Gastrocnemius medialis (tissue), 4 donors: ENCODE measurements around the gene SULT1C3.

Source experiments
- POLR2A ChIP-seq, 2 donors: fragments of 450-650 bp; IDR thresholded peaks; one replicate each; pipeline ENCODE4 v1.6.1; 2017; ENCODE audit warnings: antibody characterized with exemption in 2 of 2, mild to moderate bottlenecking in 2 of 2, moderate library complexity in 2 of 2
- TF ChIP-seq, protein P1 (sequence below), 5 experiments: fragments of 450-650 bp in 3 of 5; fragments of 200-600 bp in 2 of 5; sonication (generic) in 2 of 5; IDR thresholded peaks in 4 of 5; conservative IDR thresholded peaks in 1 of 5; 1 replicate in 4 of 5; 2 replicates in 1 of 5; pipeline ENCODE4 v1.5.1; 2016 to 2019; ENCODE audit warnings: antibody characterized with exemption in 5 of 5, mild to moderate bottlenecking in 3 of 5, moderate library complexity in 3 of 5

DNA sequence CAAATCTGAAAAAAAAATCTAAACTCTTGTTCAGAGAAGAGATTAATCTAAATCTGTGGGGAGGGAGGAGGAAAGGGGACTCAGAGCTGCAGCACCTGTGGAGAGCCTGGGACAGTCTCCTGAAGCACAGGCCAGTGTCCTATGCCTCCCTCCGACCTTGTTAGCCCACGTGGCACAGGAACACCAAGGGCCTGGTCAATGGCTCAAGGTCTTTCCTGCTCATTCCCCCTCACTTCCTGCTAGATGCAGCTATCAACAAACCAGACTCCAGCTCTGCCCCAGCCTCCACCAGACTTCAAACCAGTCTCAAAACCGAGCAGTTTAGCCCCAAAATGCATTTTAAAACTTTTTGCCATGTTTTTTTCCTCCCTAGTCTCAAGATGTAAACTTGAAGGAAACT lies 20.1 kb upstream of the SULT1C3 start:
- no peak for TF ChIP-seq POLR2A (IDR thresholded peaks at IDR 0.05)
- TF ChIP-seq, protein P1, sequence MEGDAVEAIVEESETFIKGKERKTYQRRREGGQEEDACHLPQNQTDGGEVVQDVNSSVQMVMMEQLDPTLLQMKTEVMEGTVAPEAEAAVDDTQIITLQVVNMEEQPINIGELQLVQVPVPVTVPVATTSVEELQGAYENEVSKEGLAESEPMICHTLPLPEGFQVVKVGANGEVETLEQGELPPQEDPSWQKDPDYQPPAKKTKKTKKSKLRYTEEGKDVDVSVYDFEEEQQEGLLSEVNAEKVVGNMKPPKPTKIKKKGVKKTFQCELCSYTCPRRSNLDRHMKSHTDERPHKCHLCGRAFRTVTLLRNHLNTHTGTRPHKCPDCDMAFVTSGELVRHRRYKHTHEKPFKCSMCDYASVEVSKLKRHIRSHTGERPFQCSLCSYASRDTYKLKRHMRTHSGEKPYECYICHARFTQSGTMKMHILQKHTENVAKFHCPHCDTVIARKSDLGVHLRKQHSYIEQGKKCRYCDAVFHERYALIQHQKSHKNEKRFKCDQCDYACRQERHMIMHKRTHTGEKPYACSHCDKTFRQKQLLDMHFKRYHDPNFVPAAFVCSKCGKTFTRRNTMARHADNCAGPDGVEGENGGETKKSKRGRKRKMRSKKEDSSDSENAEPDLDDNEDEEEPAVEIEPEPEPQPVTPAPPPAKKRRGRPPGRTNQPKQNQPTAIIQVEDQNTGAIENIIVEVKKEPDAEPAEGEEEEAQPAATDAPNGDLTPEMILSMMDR (IDR thresholded peaks at IDR 0.05 in 4 of 5, conservative IDR thresholded peaks at IDR 0.05 in 1 of 5), result no peak
